H1 (cell line): ENCODE measurements around the gene PCDHA1. TPM values are rescaled to one million over a fixed set of nuclear protein-coding genes. Genes with fewer than 3 reads are reported as not detected.
A peak's percentile ranks its signal among the peaks of the same experiment; 100 is the strongest.

Experiments
- CTCF ChIA-PET: fragments of 300-600 bp; sonication (Branson Sonifier 250); formaldehyde crosslinking; loops from one replicate; lab custom pipeline; 2021; ENCODE audit not compliant: partially characterized antibody; lab: Charles Lee
- POLR2A ChIA-PET: fragments of 300-600 bp; sonication (Branson Sonifier 250); formaldehyde crosslinking; loops from one replicate; lab custom pipeline; 2021; ENCODE audit warnings: inconsistent platforms; ENCODE audit not compliant: partially characterized antibody; lab: Charles Lee
- DNase-seq, 2 experiments: peaks; one replicate each; pipeline versions ENCODE4 v3.0.0 to v3.0.0-alpha.2; 2010 to 2022; ENCODE audit warnings: low spot score in 2 of 2, low read depth in 1 of 2, mixed read lengths in 1 of 2
- FAIRE-seq: peaks from 2 replicates; lab custom pipeline; 2011; peaks lifted over from hg19 to GRCh38; lab: Jason Lieb, UNC
- H2AFZ ChIP-seq: 2 replicates; pipeline ENCODE4 v1.8.1; 2012; ENCODE audit warnings: low read length, inconsistent platforms
- H2AK5ac ChIP-seq: 2 replicates; pipeline ENCODE4 v1.6.1; 2013; ENCODE audit warnings: low read depth, low read length
- H2BK120ac ChIP-seq: replicated peaks from 2 replicates; pipeline ENCODE3; 2013; ENCODE audit warnings: low read depth, low read length, inconsistent platforms
- H2BK12ac ChIP-seq: 2 replicates; pipeline ENCODE4 v1.6.1; 2013; ENCODE audit warnings: low read depth, low read length
- H2BK15ac ChIP-seq: 2 replicates; pipeline ENCODE4 v1.6.1; 2013; ENCODE audit warnings: low read length
- H2BK20ac ChIP-seq: 2 replicates; pipeline ENCODE4 v1.6.1; 2013; ENCODE audit warnings: low read length
- H2BK5ac ChIP-seq: 2 replicates; pipeline ENCODE4 v1.6.1; 2013; ENCODE audit warnings: low read depth, low read length
- H3K14ac ChIP-seq: 2 replicates; pipeline ENCODE4 v1.6.1; 2013; ENCODE audit warnings: inconsistent platforms; ENCODE audit not compliant: insufficient read length
- H3K18ac ChIP-seq: 2 replicates; pipeline ENCODE4 v1.6.1; 2013; ENCODE audit warnings: low read length; ENCODE audit errors: extremely low read depth
- H3K23ac ChIP-seq: 2 replicates; pipeline ENCODE4 v1.6.1; 2013; ENCODE audit warnings: inconsistent platforms; ENCODE audit not compliant: insufficient read length
- H3K23me2 ChIP-seq: 2 replicates; pipeline ENCODE4 v1.6.1; 2013; ENCODE audit warnings: low read depth, low read length
- H3K27ac ChIP-seq: 2 replicates; pipeline ENCODE4 v1.6.1; 2011; ENCODE audit warnings: low read depth, low read length, inconsistent platforms
- H3K27me3 ChIP-seq, 4 experiments: replicated peaks in 1 of 4; 1 replicate in 1 of 4; 2 replicates in 3 of 4; pipeline versions ENCODE4 v1.6.1 to v1.8.1; 2011 to 2013; ENCODE audit warnings: low read length in 3 of 4, mild to moderate bottlenecking in 3 of 4, inconsistent platforms in 2 of 4, mixed read lengths in 2 of 4, moderate library complexity in 1 of 4; ENCODE audit not compliant: control insufficient read depth in 3 of 4, insufficient read depth in 3 of 4; ENCODE audit errors: extremely low read depth in 1 of 4
- H3K36me3 ChIP-seq, 4 experiments: 2 replicates each; pipeline versions ENCODE4 v1.6.1 to v1.8.1; 2011 to 2013; ENCODE audit warnings: mild to moderate bottlenecking in 4 of 4, low read length in 3 of 4, moderate library complexity in 2 of 4, control low read depth in 1 of 4, inconsistent platforms in 1 of 4; ENCODE audit not compliant: insufficient read depth in 4 of 4, control insufficient read depth in 2 of 4
- H3K4ac ChIP-seq: replicated peaks from 2 replicates; pipeline ENCODE3; 2013; ENCODE audit warnings: low read length, low read depth, mixed read lengths, inconsistent platforms; ENCODE audit not compliant: insufficient read length
- H3K4me1 ChIP-seq, 4 experiments: replicated peaks in 1 of 4; 1 replicate in 1 of 4; 2 replicates in 3 of 4; pipeline versions ENCODE4 v1.6.1 to v1.8.1; 2011 to 2013; ENCODE audit warnings: low read length in 3 of 4, inconsistent platforms in 2 of 4, mixed read lengths in 1 of 4; ENCODE audit not compliant: insufficient read depth in 4 of 4, control insufficient read depth in 3 of 4
- H3K4me2 ChIP-seq, 2 experiments: 2 replicates each; pipeline versions ENCODE4 v1.6.1 to v1.8.1; 2011 to 2013; ENCODE audit warnings: low read depth in 2 of 2, low read length in 2 of 2, control low read depth in 1 of 2, inconsistent platforms in 1 of 2, mild to moderate bottlenecking in 1 of 2; ENCODE audit not compliant: insufficient read depth in 1 of 2
- H3K4me3 ChIP-seq, 4 experiments: fragments of 200-600, 300-600 bp in 1 of 4; sonication (generic), shearing (Covaris generic), sonication (Bioruptor Twin) in 1 of 4; 2 replicates each; pipeline versions ENCODE4 v1.5.1 to v1.8.1; 2011 to 2016; ENCODE audit warnings: low read length in 4 of 4, low read depth in 3 of 4, control low read depth in 2 of 4, inconsistent platforms in 2 of 4, mild to moderate bottlenecking in 2 of 4, mixed read lengths in 1 of 4, moderate library complexity in 1 of 4; ENCODE audit not compliant: insufficient read depth in 2 of 4; ENCODE audit errors: extremely low read depth in 1 of 4
- H3K56ac ChIP-seq: replicated peaks from 2 replicates; pipeline ENCODE3; 2013; ENCODE audit warnings: low read depth, mild to moderate bottlenecking, mixed read lengths, low read length, inconsistent platforms; ENCODE audit not compliant: insufficient read length
- H3K79me1 ChIP-seq: 2 replicates; pipeline ENCODE4 v1.6.1; 2013; ENCODE audit warnings: low read depth, low read length, control low read depth
- H3K79me2 ChIP-seq, 2 experiments: 2 replicates each; pipeline versions ENCODE4 v1.6.1 to v1.8.1; 2012 to 2013; ENCODE audit warnings: low read length in 2 of 2, mild to moderate bottlenecking in 2 of 2, inconsistent platforms in 1 of 2; ENCODE audit not compliant: insufficient read depth in 2 of 2, control insufficient read depth in 1 of 2
- H3K9ac ChIP-seq, 4 experiments: replicated peaks in 1 of 4; 1 replicate in 1 of 4; 2 replicates in 3 of 4; pipeline versions ENCODE4 v1.6.1 to v1.8.1; 2011 to 2013; ENCODE audit warnings: low read depth in 3 of 4, low read length in 3 of 4, control low read depth in 2 of 4, mild to moderate bottlenecking in 2 of 4, moderate library complexity in 2 of 4, inconsistent platforms in 1 of 4; ENCODE audit errors: extremely low read depth in 1 of 4
- H3K9me3 ChIP-seq, 2 experiments: 2 replicates each; pipeline versions ENCODE4 v1.6.1 to v1.8.1; 2012 to 2013; ENCODE audit warnings: mild to moderate bottlenecking in 2 of 2, moderate library complexity in 2 of 2, control low read depth in 1 of 2, inconsistent platforms in 1 of 2, low read depth in 1 of 2, low read length in 1 of 2, mixed read lengths in 1 of 2; ENCODE audit not compliant: insufficient read depth in 2 of 2
- H4K20me1 ChIP-seq, 2 experiments: replicated peaks in 1 of 2; 2 replicates each; pipeline versions ENCODE3 to v1.8.1; 2011 to 2013; ENCODE audit warnings: inconsistent platforms in 2 of 2, low read length in 2 of 2, mild to moderate bottlenecking in 1 of 2; ENCODE audit not compliant: insufficient read depth in 2 of 2, control insufficient read depth in 1 of 2
- H4K5ac ChIP-seq: 2 replicates; pipeline ENCODE4 v1.6.1; 2013; ENCODE audit warnings: low read length, low read depth, mixed read lengths, inconsistent platforms; ENCODE audit not compliant: insufficient read length
- H4K8ac ChIP-seq: 2 replicates; pipeline ENCODE4 v1.8.0; 2013; ENCODE audit warnings: mild to moderate bottlenecking, moderate library complexity, low read length, inconsistent platforms; ENCODE audit not compliant: insufficient read depth; ENCODE audit errors: extremely low read depth
- H4K91ac ChIP-seq: replicated peaks from 2 replicates; pipeline ENCODE3; 2013; ENCODE audit warnings: low read length, mixed read lengths, inconsistent platforms; ENCODE audit not compliant: insufficient read length
- ASH2L ChIP-seq: fragments of 200-600, 300-600 bp; sonication (generic); IDR thresholded peaks from one replicate; pipeline ENCODE4 v1.7.1; 2017; ENCODE audit warnings: low read length
- CBX5 ChIP-seq: fragments of 300-800, 300-1000 bp; sonication (generic); IDR thresholded peaks from 2 replicates; pipeline ENCODE4 v1.7.1; 2016; ENCODE audit warnings: antibody characterized with exemption, low read length, low read depth
- CHD1 ChIP-seq: IDR thresholded peaks from 2 replicates; pipeline ENCODE4 v1.6.1; 2012; ENCODE audit warnings: low read depth, low read length, improper control_type of control experiment
- EGR1 ChIP-seq: IDR thresholded peaks from 2 replicates; pipeline ENCODE4 v1.6.1; 2011; ENCODE audit warnings: low read depth, low read length, borderline replicate concordance
- JUN ChIP-seq: IDR thresholded peaks from 2 replicates; pipeline ENCODE4 v1.6.1; 2011; ENCODE audit warnings: low read depth, mild to moderate bottlenecking, improper control_type of control experiment, low read length
- POU5F1 ChIP-seq: IDR thresholded peaks from 2 replicates; pipeline ENCODE4 v1.6.1; 2011; ENCODE audit warnings: low read depth, mild to moderate bottlenecking, low read length, moderate library complexity
- RBBP5 ChIP-seq: IDR thresholded peaks from 2 replicates; pipeline ENCODE4 v1.7.1; 2012; ENCODE audit warnings: low read depth, mild to moderate bottlenecking, inconsistent platforms, low read length, moderate library complexity, borderline replicate concordance
- SIN3A ChIP-seq, 2 experiments: IDR thresholded peaks in 1 of 2; conservative IDR thresholded peaks in 1 of 2; 2 replicates each; pipeline ENCODE4 v1.6.1; 2011 to 2012; ENCODE audit warnings: low read length in 2 of 2, improper control_type of control experiment in 1 of 2, low read depth in 1 of 2, mild to moderate bottlenecking in 1 of 2
- WGBS, 2 experiments: shearing (Covaris generic) in 1 of 2; methylation state at CpG; one replicate each; pipeline versions ENCODE4 v1.1.6 to v1.1.7; 2013 to 2015; ENCODE audit warnings: low lambda C conversion rate in 2 of 2, mixed read lengths in 2 of 2, inconsistent platforms in 1 of 2, low coverage in 1 of 2, missing lambda C conversion rate in 1 of 2; ENCODE audit not compliant: insufficient replicate concordance in 2 of 2, insufficient coverage in 1 of 2, insufficient read length in 1 of 2; ENCODE audit errors: extremely low coverage in 1 of 2, missing lambda C conversion rate in 1 of 2; 5-methylcytosine and 5-hydroxymethylcytosine counted together
- polyA plus RNA-seq, 7 experiments: library from polyadenylated mRNA; depleted of rRNA in 3 of 7; stranded (reverse) in 5 of 7; unstranded in 2 of 7; fragments of >200 nt in 5 of 7; fragments of 200-250 nt in 2 of 7; gene quantifications; 1 replicate in 5 of 7; 2 replicates in 1 of 7; 4 replicates in 1 of 7; pipeline versions ENCODE4 v1.2.1 to v1.2.3, GENCODE V29; 2011 to 2013; ENCODE audit warnings: missing spikeins in 2 of 7, mixed read lengths in 2 of 7
- total RNA-seq: library from RNA; stranded (reverse); fragmentation: NEBNext Ultra II Directional; extraction: Animal tissue kit (Norgen Biotek cat#: 25700); gene quantifications from 2 replicates; pipeline ENCODE4 v1.2.1, GENCODE V29; 2021

PCDHA1 gene
- total and polyA plus RNA-seq, 2 of the 8 experiments (the other 6 are each of a cell fraction or from before 2014, with no cell fraction given): 0.23 to 0.50 TPM

- Histone ChIP-seq H3K23ac (no peak overlapping the region), H3K4ac (no peak overlapping the region), H3K23me2 (no peaks in the 10 kb centered on the region), H3K14ac (no peak overlapping the region), H2AK5ac (no peak overlapping the region; the same call in 1 of the 2 replicates), H3K56ac (no peak overlapping the region), H4K8ac (no peak overlapping the region), H3K18ac (no peak overlapping the region), H4K5ac (no peak overlapping the region), H3K4me2 (peak overlapping the region; percentile 41 to 50), H3K4me1 (peaks cover 6 to 28% (median 13%) of the 10 kb centered on the region in 4 experiments; a peak in 6 of 7 replicates), H3K79me2 (no peaks in the 10 kb centered on the region), H4K91ac (no peak overlapping the region), H3K27me3 (no peaks in the 10 kb centered on the region), H3K36me3 (no peaks in the 10 kb centered on the region), H3K27ac (peak overlapping the region; percentile 57; the same call in 1 of the 2 replicates), H3K79me1 (no peaks in the 10 kb centered on the region), H4K20me1 (no peaks in the 10 kb centered on the region), H2BK20ac (no peak overlapping the region), H2BK12ac (no peak overlapping the region), H2BK120ac (peak overlapping the region; percentile 47), H2AFZ (no peak overlapping the region), H3K9me3 (no peaks in the 10 kb centered on the region), H2BK5ac (peak overlapping the region; percentile 63), H3K9ac (peak overlapping the region in 3 of 4 experiments; percentile 1 to 37 (median 13); a peak in 2 of 7 replicates), H2BK15ac (no peak overlapping the region), H3K4me3 (peak overlapping the region in 1 of 4 experiments; percentile 23; a peak in 2 of 8 replicates)
- ChIA-PET CTCF (interaction anchor here (0.7 to 9.0 kb wide), 10 partner anchors 10 to 117 kb away, joined by 3 to 50 read pairs (median 7); partner anchors contain the start of genes PCDHA11, PCDHAC1 and PCDHAC2), POLR2A (interaction anchor here (1.0 to 8.5 kb wide), 12 partner anchors 10 to 117 kb away, joined by 3 to 155 read pairs (median 6); partner anchors contain the start of gene PCDHAC2)
- DNase-seq (no peak), FAIRE-seq (peak; percentile 95)
- WGBS, 2 experiments: 4% methylated on average over 3 of the region's 3 CpGs; no CpG with 5 or more reads in 1 of the 2 experiments
- TF ChIP-seq RBBP5: peak; percentile 15; the same call in 1 of the 2 replicates
- no peak for TF ChIP-seq CBX5
- peak; percentile 67 for TF ChIP-seq ASH2L
- no peak for TF ChIP-seq EGR1
- no peak for TF ChIP-seq POU5F1
- no peak for TF ChIP-seq CHD1
- TF ChIP-seq SIN3A (conservative IDR thresholded peaks at IDR 0.05 in 1 of 2, IDR thresholded peaks at IDR 0.05 in 1 of 2; ENCODE audit: low read depth in 1 of 2, low read length in 2 of 2): 0 out of 4 replicates have a peak, but pooled peaks of 1 of the 2 experiments have one; percentile 46
- TF ChIP-seq JUN: no peak
Measured at GRCh38 chr5:140986117-140986521, 200.2 kb downstream of the PCDHA1 start.
